GM23248 (cell line): ENCODE data around the gene LSM11.

Experiments
- EZH2 ChIP-seq: fragments of 200-600 bp; sonication (generic); IDR thresholded peaks from 2 replicates; pipeline ENCODE4 v1.6.1; 2018; ENCODE audit warnings: antibody characterized with exemption, mild to moderate bottlenecking; ENCODE audit not compliant: insufficient read depth, poor library complexity, severe bottlenecking
- EZH2phosphoT487 ChIP-seq: fragments of 200-600 bp; sonication (generic); IDR thresholded peaks from 2 replicates; pipeline ENCODE4 v1.6.1; 2018; ENCODE audit warnings: antibody characterized with exemption, moderate library complexity, mild to moderate bottlenecking, low read depth; ENCODE audit not compliant: insufficient read depth

GRCh38 chr5:157708866-157709265, 34.6 kb upstream of the LSM11 start:
- TF ChIP-seq EZH2phosphoT487 = no peak
- TF ChIP-seq EZH2 = no peak
